Mesothelial cell of epicardium (in vitro differentiated cells): Measurements from ENCODE around the gene RASL12. TPM values are rescaled to one million over a fixed set of nuclear protein-coding genes. Genes with fewer than 3 reads are reported as not detected.
A peak's percentile ranks its signal among the peaks of the same experiment; 100 is the strongest.
"Not testable (repeated sequence)": the region's sequence is repeated elsewhere in the genome, so short reads cannot be mapped to it uniquely, and the experiment has no call there.

Experiments used
- DNase-seq, 2 experiments: peaks; one replicate each; pipeline ENCODE4 v3.0.0; 2021; ENCODE audit warnings: low spot score in 2 of 2; ENCODE audit not compliant: unreplicated experiment in 2 of 2
- H3K27ac Mint-ChIP-seq: 2 replicates; pipeline ENCODE4 v1.8.0; 2021; ENCODE audit warnings: mixed read lengths
- H3K27me3 Mint-ChIP-seq: 2 replicates; pipeline ENCODE4 v1.8.0; 2021; ENCODE audit warnings: low read depth, mixed read lengths
- H3K36me3 Mint-ChIP-seq: 2 replicates; pipeline ENCODE4 v1.8.0; 2021; ENCODE audit warnings: mixed read lengths
- H3K4me1 Mint-ChIP-seq: 2 replicates; pipeline ENCODE4 v1.8.0; 2021; ENCODE audit warnings: mixed read lengths
- H3K4me3 Mint-ChIP-seq: 2 replicates; pipeline ENCODE4 v1.8.0; 2021; ENCODE audit warnings: mild to moderate bottlenecking, moderate library complexity, mixed read lengths
- H3K9me3 Mint-ChIP-seq: 2 replicates; pipeline ENCODE4 v1.8.0; 2021; ENCODE audit warnings: mixed read lengths
- total RNA-seq: library from RNA; stranded (reverse); gene quantifications from 3 replicates; pipeline ENCODE4 v1.2.1, GENCODE V29; 2021
- TF ChIP-seq, protein P1 (sequence below): fragments of 200-600 bp; sonication (generic); IDR thresholded peaks from one replicate; pipeline ENCODE4 v1.5.0; 2021; ENCODE audit warnings: antibody characterized with exemption; ENCODE audit not compliant: unreplicated experiment

The RASL12 gene
- total RNA-seq, 1 donor from 2014 or later, result 11.7 TPM

DNA sequence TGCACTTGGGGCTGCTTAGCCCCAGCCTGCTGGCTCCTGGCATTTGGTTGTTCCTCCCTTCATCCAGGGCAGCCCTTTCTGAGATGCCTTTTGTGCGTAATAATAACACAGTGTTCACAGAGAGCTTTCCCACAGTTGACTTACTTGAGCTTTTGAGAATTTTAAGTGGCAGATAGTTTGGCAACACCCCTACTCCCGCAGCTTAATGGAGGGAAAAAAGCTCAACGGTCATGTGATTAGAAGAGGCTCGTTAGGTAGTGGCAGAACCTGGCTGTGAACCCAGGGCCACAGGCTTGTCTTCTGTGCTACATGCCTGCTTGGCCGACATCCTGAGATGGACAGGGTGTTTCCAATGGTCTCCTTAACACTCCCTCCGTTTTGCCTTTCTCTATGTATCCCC is 13.5 kb upstream of the RASL12 start:
- no peaks in the 10 kb centered on the region for H3K36me3 Mint-ChIP-seq
- H3K27me3 Mint-ChIP-seq, result peaks cover 47% of the 10 kb centered on the region
- no peak overlapping the region for H3K4me3 Mint-ChIP-seq
- no peak for DNase-seq
- no peak overlapping the region for H3K27ac Mint-ChIP-seq
- TF ChIP-seq, protein P1, sequence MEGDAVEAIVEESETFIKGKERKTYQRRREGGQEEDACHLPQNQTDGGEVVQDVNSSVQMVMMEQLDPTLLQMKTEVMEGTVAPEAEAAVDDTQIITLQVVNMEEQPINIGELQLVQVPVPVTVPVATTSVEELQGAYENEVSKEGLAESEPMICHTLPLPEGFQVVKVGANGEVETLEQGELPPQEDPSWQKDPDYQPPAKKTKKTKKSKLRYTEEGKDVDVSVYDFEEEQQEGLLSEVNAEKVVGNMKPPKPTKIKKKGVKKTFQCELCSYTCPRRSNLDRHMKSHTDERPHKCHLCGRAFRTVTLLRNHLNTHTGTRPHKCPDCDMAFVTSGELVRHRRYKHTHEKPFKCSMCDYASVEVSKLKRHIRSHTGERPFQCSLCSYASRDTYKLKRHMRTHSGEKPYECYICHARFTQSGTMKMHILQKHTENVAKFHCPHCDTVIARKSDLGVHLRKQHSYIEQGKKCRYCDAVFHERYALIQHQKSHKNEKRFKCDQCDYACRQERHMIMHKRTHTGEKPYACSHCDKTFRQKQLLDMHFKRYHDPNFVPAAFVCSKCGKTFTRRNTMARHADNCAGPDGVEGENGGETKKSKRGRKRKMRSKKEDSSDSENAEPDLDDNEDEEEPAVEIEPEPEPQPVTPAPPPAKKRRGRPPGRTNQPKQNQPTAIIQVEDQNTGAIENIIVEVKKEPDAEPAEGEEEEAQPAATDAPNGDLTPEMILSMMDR, result no peak
- H3K4me1 Mint-ChIP-seq, result peaks cover 46% of the 10 kb centered on the region
- H3K9me3 Mint-ChIP-seq, result no peaks in the 10 kb centered on the region

GRCh38 chr15:65079580-65079979 is 11.8 kb upstream of the RASL12 start:
- Mint-ChIP-seq H3K9me3 (no peaks in the 10 kb centered on the region), H3K4me3 (no peak overlapping the region), H3K36me3 (no peaks in the 10 kb centered on the region), H3K27me3 (peaks cover 31% of the 10 kb centered on the region), H3K27ac (no peak overlapping the region), H3K4me1 (peaks cover 39% of the 10 kb centered on the region)
- DNase-seq, result no peak
- TF ChIP-seq, protein P1, result no peak

DNA sequence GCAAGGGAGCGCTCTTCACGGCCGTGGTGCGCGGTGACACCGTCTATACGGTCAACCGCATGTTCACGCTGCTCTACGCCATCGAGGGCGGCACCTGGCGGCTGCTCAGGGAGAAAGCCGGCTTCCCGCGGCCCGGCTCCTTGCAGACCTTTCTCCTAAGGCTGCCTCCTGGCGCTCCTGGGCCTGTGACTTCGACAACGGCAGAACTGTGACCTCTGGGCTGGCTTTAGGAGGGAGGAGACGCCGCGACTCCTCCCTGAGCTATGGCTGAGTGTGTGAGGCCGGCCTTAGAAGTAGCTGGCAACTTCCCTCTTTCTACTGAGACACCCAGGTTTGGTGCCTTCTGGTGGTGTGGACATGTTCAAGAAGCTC is 10.2 kb upstream of the RASL12 start:
- peak in 1 of 2 experiments; percentile 68 for DNase-seq
- Mint-ChIP-seq H3K4me1 (peaks cover 24% of the 10 kb centered on the region), H3K27ac (peak overlapping the region; percentile 23), H3K27me3 (peaks cover 22% of the 10 kb centered on the region), H3K9me3 (no peaks in the 10 kb centered on the region), H3K36me3 (no peaks in the 10 kb centered on the region), H3K4me3 (no peak overlapping the region)
- TF ChIP-seq, protein P1, result no peak

DNA sequence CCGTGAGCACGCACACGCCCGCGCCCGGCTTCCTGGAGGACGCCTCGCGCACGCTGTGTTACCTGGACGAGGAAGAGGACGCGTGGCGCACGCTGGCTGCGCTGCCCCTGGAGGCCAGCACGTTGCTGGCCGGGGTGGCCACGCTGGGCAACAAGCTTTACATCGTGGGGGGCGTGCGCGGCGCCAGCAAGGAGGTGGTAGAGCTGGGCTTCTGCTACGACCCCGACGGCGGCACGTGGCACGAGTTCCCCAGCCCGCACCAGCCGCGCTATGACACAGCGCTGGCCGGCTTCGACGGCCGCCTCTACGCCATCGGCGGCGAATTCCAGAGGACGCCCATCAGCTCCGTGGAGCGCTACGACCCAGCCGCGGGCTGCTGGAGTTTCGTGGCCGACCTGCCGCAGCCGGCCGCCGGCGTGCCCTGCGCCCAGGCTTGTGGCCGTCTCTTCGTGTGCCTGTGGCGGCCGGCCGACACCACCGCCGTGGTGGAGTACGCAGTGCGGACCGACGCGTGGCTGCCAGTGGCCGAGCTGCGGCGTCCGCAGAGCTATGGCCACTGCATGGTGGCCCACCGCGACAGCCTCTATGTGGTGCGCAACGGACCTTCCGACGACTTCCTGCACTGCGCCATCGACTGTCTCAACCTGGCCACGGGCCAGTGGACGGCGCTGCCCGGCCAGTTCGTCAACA is 9.6 kb upstream of the RASL12 start:
- H3K27me3 Mint-ChIP-seq, result peaks cover 22% of the 10 kb centered on the region
- DNase-seq, result no peak
- TF ChIP-seq, protein P1, result no peak
- no peaks in the 10 kb centered on the region for H3K9me3 Mint-ChIP-seq
- no peak overlapping the region for H3K4me3 Mint-ChIP-seq
- H3K36me3 Mint-ChIP-seq, result no peaks in the 10 kb centered on the region
- peaks cover 18% of the 10 kb centered on the region for H3K4me1 Mint-ChIP-seq
- H3K27ac Mint-ChIP-seq, result peak overlapping the region; percentile 23

- DNase-seq, result no peak
- TF ChIP-seq, protein P1, result no peak
- H3K4me3 Mint-ChIP-seq, result no peak within 1 kb of the TSS
- no peaks in the 10 kb centered on the region for H3K36me3 Mint-ChIP-seq
- H3K27me3 Mint-ChIP-seq, result peaks cover 20% of the 10 kb centered on the region
- peaks cover 15% of the 10 kb centered on the region for H3K4me1 Mint-ChIP-seq
- H3K27ac Mint-ChIP-seq, result peak within 1 kb of the TSS; percentile 52
- no peaks in the 10 kb centered on the region for H3K9me3 Mint-ChIP-seq
Observed at GRCh38 chr15:65076486-65077290, 8.9 kb upstream of the RASL12 start, which contains the start of gene KBTBD13. TSS of gene KBTBD13 (plus strand) at chr15:65076746. CDS start at chr15:65076816, 70 bp downstream.

DNA sequence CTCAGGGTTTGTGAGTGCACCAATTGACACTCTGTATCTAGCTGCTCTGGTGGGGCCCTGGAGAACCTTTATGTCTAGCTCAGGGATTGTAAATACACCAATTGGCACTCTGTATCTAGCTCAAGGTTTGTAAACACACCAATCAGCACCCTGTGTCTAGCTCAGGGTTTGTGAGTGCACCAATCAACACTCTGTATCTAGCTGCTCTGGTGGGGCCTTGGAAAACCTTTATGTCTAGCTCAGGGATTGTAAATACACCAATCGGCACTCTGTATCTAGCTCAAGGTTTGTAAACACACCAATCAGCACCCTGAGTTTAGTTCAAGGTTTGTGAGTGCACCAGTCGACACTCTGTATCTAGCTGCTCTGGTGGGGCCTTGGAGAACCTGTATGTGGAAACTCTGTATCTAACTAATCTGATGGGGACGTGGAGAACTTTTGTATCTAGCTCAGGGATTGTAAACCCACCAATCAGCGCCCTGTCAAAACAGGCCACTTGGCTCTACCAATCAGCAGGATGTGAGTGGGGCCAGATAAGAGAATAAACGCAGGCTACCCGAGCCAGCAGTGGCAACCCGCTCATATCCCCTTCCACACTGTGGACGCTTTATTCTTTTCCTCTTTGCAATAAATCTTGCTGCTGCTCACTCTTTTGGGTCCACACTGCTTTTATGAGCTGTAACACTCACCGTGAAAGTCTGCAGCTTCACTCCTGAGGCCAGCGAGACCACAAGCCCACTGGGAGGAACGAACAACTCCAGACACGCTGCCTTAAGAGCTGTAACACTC is 8.0 kb upstream of the RASL12 start:
- Mint-ChIP-seq H3K27ac (peak overlapping the region; percentile 52), H3K27me3 (peaks cover 18% of the 10 kb centered on the region)
- not testable (repeated sequence) for H3K36me3 Mint-ChIP-seq, H3K4me3 Mint-ChIP-seq, H3K9me3 Mint-ChIP-seq, DNase-seq, H3K4me1 Mint-ChIP-seq

DNA sequence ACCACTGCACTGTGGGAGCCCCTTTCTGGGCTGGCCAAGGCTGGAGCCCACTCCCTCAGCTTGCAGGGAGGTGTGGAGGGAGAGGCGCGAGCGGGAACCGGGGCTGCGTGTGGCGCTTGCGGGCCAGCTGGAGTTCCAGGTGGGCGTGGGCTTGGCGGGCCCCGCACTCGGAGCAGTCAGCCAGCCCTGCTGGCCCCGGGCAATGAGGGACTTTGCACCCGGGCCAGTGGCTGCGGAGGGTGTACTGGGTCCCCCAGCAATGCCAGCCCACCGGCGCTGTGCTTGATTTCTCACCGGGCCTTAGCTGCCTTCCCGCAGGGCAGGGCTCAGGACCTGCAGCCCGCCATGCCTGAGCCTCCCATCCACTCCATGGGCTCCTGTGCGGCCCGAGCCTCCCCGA is 7.2 kb upstream of the RASL12 start:
- Mint-ChIP-seq H3K27me3 (peaks cover 16% of the 10 kb centered on the region), H3K4me1 (peaks cover 10% of the 10 kb centered on the region)
- not testable (repeated sequence) for H3K9me3 Mint-ChIP-seq, H3K27ac Mint-ChIP-seq, H3K4me3 Mint-ChIP-seq, H3K36me3 Mint-ChIP-seq, DNase-seq
